Measurements from ENCODE around the gene ALG5. TPM values are rescaled to one million over a fixed set of nuclear protein-coding genes. Genes with fewer than 3 reads are reported as not detected.
A peak's percentile ranks its signal among the peaks of the same experiment; 100 is the strongest.

The ALG5 gene
- total RNA-seq, 6 experiments from 2014 or later: 22.9 to 30.0 (median 28.5) TPM

- Histone ChIP-seq H3K4me1 (peaks cover 0 to 11% (median 0%) of the 10 kb centered on the region in 4 donors), H3K9me3 (no peaks in the 10 kb centered on the region), H3K27ac (no peak overlapping the region), H3K36me3 (no peaks in the 10 kb centered on the region), H3K27me3 (no peaks in the 10 kb centered on the region), H3K4me3 (no peak overlapping the region)
- intact Hi-C loops (cut with DNase I): no loop called here
- 82% methylated on average over 10 of the region's 10 CpGs for WGBS (ENCODE audit: insufficient coverage, low coverage, low lambda C conversion rate, missing lambda C conversion rate)
- ATAC-seq: no peak
- DNase-seq: no peak
- TF ChIP-seq CTCF (IDR thresholded peaks at IDR 0.05): no peak
- TF ChIP-seq POLR2A (IDR thresholded peaks at IDR 0.05): no peak
These were observed 77.4 kb downstream of the ALG5 start for GRCh38 chr13:36921631-36922301.

- Histone ChIP-seq H3K36me3 (no peaks in the 10 kb centered on the region), H3K4me3 (peak overlapping the region in 2 of 3 donors; percentile 23 to 50), H3K27ac (no peak overlapping the region), H3K27me3 (no peaks in the 10 kb centered on the region), H3K9me3 (no peaks in the 10 kb centered on the region), H3K4me1 (peaks cover 0 to 11% (median 0%) of the 10 kb centered on the region in 4 donors)
- ATAC-seq (no peak), DNase-seq (no peak)
- intact Hi-C loops (cut with DNase I): no loop called here
- WGBS (ENCODE audit: insufficient coverage, low coverage, low lambda C conversion rate, missing lambda C conversion rate): 80% methylated on average over 6 of the region's 9 CpGs
- TF ChIP-seq CTCF (IDR thresholded peaks at IDR 0.05) (no peak), POLR2A (IDR thresholded peaks at IDR 0.05) (no peak)
These were observed 78.4 kb downstream of the ALG5 start for GRCh38 chr13:36920616-36921185.

- Histone ChIP-seq H3K27me3 (no peaks in the 10 kb centered on the region), H3K36me3 (no peaks in the 10 kb centered on the region), H3K4me3 (peak within 1 kb of the TSS; percentile 35 to 50 (median 40)), H3K9me3 (no peaks in the 10 kb centered on the region), H3K4me1 (peaks cover 0 to 11% (median 0%) of the 10 kb centered on the region in 4 donors), H3K27ac (no peak within 1 kb of the TSS)
- TF ChIP-seq CTCF (IDR thresholded peaks at IDR 0.05) (no peak), POLR2A (IDR thresholded peaks at IDR 0.05) (no peak)
- ATAC-seq (peak; percentile 67 to 71 (median 70)), DNase-seq (peak; percentile 69 to 77 (median 72))
- WGBS (ENCODE audit: insufficient coverage, low coverage, low lambda C conversion rate, missing lambda C conversion rate): no CpG with 5 or more reads among the region's 104 CpGs
- intact Hi-C loops (cut with DNase I): no loop called here
These were observed 79.1 kb downstream of the ALG5 start, which contains the start of gene SMAD9 for GRCh38 chr13:36919833-36920615. SMAD9 (minus strand) TSS chr13:36920238; CDS start chr13:36879689, 40,549 bp downstream.

- no peaks in the 10 kb centered on the region for H3K36me3 ChIP-seq
- no peak for TF ChIP-seq POLR2A (IDR thresholded peaks at IDR 0.05)
- TF ChIP-seq CTCF (IDR thresholded peaks at IDR 0.05): no peak
- no peak overlapping the region for H3K27ac ChIP-seq
- intact Hi-C loops (cut with DNase I): no loop called here
- no peaks in the 10 kb centered on the region for H3K27me3 ChIP-seq
- ATAC-seq (peak; percentile 63 to 70 (median 65)), DNase-seq (peak in 1 of 3 donors; percentile 34)
- H3K4me3 ChIP-seq: peak overlapping the region; percentile 35 to 50 (median 40)
- H3K9me3 ChIP-seq: no peaks in the 10 kb centered on the region
- WGBS (ENCODE audit: insufficient coverage, low coverage, low lambda C conversion rate, missing lambda C conversion rate): 2% methylated on average over 25 of the region's 51 CpGs
- H3K4me1 ChIP-seq: peaks cover 0 to 11% (median 0%) of the 10 kb centered on the region in 4 donors
These were observed 79.8 kb downstream of the ALG5 start for GRCh38 chr13:36919171-36919832.
